Measurements from ENCODE around the gene RIPOR3. TPM values are rescaled to one million over a fixed set of nuclear protein-coding genes. Genes with fewer than 3 reads are reported as not detected.

Gene RIPOR3
- total and polyA plus RNA-seq, 4 donors, result 4.3 to 9.9 (median 7.7) TPM

DNA sequence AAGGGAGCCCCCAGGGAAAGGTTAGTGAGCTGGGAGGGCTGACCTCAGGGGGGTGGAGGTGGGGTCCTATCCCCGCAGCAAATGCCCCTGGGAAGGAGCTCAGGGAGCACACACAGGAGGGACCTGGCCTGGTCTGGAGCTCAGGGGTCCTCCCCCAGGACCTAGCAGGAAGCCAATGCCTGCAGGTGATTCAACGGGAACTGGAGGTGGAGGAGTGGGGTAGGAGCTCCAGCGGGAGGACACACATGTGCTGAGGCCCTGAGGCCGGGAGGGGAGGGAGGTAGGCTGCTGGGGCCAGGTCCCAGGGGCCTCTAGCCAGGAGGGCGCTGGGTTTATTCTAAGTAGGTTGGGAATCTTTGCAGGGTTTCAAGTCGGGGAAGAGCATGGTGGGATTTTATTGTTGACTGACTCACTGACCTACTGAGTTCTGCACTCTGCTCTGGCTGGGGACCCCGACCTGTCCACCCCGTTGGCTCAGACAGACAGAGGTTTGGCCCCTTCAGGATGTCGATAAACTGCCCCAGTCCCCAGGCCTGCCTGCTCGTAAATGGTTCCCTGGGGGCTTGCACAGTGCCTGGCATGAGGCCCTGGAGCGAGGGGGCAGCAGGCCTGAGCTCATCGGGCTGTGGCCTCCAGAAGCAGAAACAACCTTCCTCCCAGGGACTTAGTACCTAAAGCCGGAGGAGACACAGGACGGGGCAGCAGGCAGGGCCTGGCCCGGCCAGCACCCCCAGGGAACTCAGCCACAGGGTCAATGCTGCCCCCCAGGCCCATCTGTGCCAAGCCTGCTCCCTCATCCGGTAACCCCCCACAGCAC is 62.3 kb downstream of the RIPOR3 start:
- H3K9ac ChIP-seq (ENCODE audit: insufficient read depth in 1 of 2, low read length in 2 of 2), result no peak overlapping the region
- peaks cover 0 to 13% (median 0%) of the 10 kb centered on the region in 5 donors for H3K4me1 ChIP-seq (ENCODE audit: control insufficient read depth in 5 of 5, insufficient read depth in 5 of 5, low read length in 5 of 5)
- no peaks in the 10 kb centered on the region for H3K36me3 ChIP-seq (ENCODE audit: control insufficient read depth in 4 of 4, insufficient read depth in 4 of 4, low read length in 4 of 4)
- TF ChIP-seq, protein P1, sequence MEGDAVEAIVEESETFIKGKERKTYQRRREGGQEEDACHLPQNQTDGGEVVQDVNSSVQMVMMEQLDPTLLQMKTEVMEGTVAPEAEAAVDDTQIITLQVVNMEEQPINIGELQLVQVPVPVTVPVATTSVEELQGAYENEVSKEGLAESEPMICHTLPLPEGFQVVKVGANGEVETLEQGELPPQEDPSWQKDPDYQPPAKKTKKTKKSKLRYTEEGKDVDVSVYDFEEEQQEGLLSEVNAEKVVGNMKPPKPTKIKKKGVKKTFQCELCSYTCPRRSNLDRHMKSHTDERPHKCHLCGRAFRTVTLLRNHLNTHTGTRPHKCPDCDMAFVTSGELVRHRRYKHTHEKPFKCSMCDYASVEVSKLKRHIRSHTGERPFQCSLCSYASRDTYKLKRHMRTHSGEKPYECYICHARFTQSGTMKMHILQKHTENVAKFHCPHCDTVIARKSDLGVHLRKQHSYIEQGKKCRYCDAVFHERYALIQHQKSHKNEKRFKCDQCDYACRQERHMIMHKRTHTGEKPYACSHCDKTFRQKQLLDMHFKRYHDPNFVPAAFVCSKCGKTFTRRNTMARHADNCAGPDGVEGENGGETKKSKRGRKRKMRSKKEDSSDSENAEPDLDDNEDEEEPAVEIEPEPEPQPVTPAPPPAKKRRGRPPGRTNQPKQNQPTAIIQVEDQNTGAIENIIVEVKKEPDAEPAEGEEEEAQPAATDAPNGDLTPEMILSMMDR (IDR thresholded peaks at IDR 0.05; ENCODE audit: control extremely low read depth, extremely low read depth), result no peak
- H3K27me3 ChIP-seq (ENCODE audit: control insufficient read depth in 3 of 3, insufficient read depth in 3 of 3, low read length in 2 of 3), result no peaks in the 10 kb centered on the region
- no peaks in the 10 kb centered on the region for H3K9me3 ChIP-seq (ENCODE audit: control insufficient read depth in 4 of 4, insufficient read depth in 3 of 4, low read length in 3 of 4)
- no peak for DNase-seq
- ATAC-seq (ENCODE audit: insufficient read depth, low FRiP score), result no peak
- 90 to 92% methylated on average over 16 of the region's 16 CpGs for WGBS, 2 donors
- no peak overlapping the region for H3K27ac ChIP-seq (ENCODE audit: low read depth in 1 of 2, low read length in 1 of 2)
- H3K4me3 ChIP-seq, result no peak overlapping the region

DNA sequence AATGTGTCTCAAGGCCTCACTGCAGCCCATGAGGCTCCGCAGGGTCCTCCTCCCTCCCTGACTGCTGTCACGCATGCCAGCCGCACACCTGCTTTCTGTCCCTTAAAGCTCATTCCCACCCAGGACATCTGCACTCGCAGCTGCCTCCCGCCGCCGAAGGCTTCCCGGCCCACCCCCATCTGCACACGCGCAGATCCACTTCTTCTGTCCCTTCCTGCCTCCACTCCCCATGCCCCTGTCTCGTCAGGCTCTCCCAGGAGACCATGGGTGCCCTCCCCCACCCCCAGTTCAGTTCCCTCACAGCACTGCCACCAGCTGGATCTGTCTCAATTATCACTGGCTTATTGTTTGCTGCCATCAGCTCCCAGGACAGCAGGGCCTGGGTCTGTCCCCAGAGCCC is 63.0 kb downstream of the RIPOR3 start:
- Histone ChIP-seq H3K27me3 (ENCODE audit: control insufficient read depth in 3 of 3, insufficient read depth in 3 of 3, low read length in 2 of 3) (no peaks in the 10 kb centered on the region), H3K4me3 (no peak overlapping the region), H3K36me3 (ENCODE audit: control insufficient read depth in 4 of 4, insufficient read depth in 4 of 4, low read length in 4 of 4) (no peaks in the 10 kb centered on the region), H3K27ac (ENCODE audit: low read depth in 1 of 2, low read length in 1 of 2) (no peak overlapping the region), H3K9me3 (ENCODE audit: control insufficient read depth in 4 of 4, insufficient read depth in 3 of 4, low read length in 3 of 4) (no peaks in the 10 kb centered on the region), H3K4me1 (ENCODE audit: control insufficient read depth in 5 of 5, insufficient read depth in 5 of 5, low read length in 5 of 5) (peaks cover 0 to 13% (median 0%) of the 10 kb centered on the region in 5 donors), H3K9ac (ENCODE audit: insufficient read depth in 1 of 2, low read length in 2 of 2) (no peak overlapping the region)
- DNase-seq, result peak in 2 of 3 donors; percentile 15 to 30
- ATAC-seq (ENCODE audit: insufficient read depth, low FRiP score), result no peak
- 80 to 85% methylated on average over 11 of the region's 11 CpGs for WGBS, 2 donors
- TF ChIP-seq, protein P1 (IDR thresholded peaks at IDR 0.05; ENCODE audit: control extremely low read depth, extremely low read depth), result no peak

DNA sequence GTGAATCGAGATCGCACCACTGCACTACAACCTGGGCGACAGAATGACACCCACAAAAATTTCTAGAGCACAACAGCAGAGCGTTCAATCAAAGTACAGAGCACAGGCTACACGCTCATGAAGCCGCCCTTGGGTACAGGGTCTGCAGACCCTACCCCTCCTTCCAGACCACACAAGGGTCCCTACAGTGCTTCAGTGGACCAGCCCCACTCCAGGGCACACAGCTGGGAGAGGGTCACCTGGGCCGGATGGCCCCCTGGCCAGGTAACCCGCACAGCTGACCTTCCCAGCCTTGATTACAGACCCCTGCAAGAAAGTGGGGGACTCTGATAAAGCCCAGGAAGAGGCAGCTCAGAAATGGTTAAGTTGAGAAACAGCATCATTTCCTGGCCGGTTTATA is 63.6 kb downstream of the RIPOR3 start:
- Histone ChIP-seq H3K4me3 (no peak overlapping the region), H3K27ac (ENCODE audit: low read depth in 1 of 2, low read length in 1 of 2) (no peak overlapping the region), H3K27me3 (ENCODE audit: control insufficient read depth in 3 of 3, insufficient read depth in 3 of 3, low read length in 2 of 3) (no peaks in the 10 kb centered on the region), H3K4me1 (ENCODE audit: control insufficient read depth in 5 of 5, insufficient read depth in 5 of 5, low read length in 5 of 5) (peaks cover 0 to 13% (median 0%) of the 10 kb centered on the region in 5 donors), H3K9ac (ENCODE audit: insufficient read depth in 1 of 2, low read length in 2 of 2) (no peak overlapping the region), H3K36me3 (ENCODE audit: control insufficient read depth in 4 of 4, insufficient read depth in 4 of 4, low read length in 4 of 4) (no peaks in the 10 kb centered on the region), H3K9me3 (ENCODE audit: control insufficient read depth in 4 of 4, insufficient read depth in 3 of 4, low read length in 3 of 4) (no peaks in the 10 kb centered on the region)
- ATAC-seq (ENCODE audit: insufficient read depth, low FRiP score) (no peak), DNase-seq (no peak)
- WGBS, 2 donors, result 88 to 89% methylated on average over 9 of the region's 9 CpGs
- TF ChIP-seq, protein P1 (IDR thresholded peaks at IDR 0.05; ENCODE audit: control extremely low read depth, extremely low read depth), result no peak

All from lung (tissue), 12 donors.